Thyroid gland (tissue), 4 donors: ENCODE results near the gene RAD1. TPM values are rescaled to one million over a fixed set of nuclear protein-coding genes. Genes with fewer than 3 reads are reported as not detected.

Source experiments
- DNase-seq, 2 donors: peaks; one replicate each; pipeline ENCODE4 v3.0.0-alpha.2; 2019
- H3K27ac ChIP-seq, 3 donors: fragments of 200-600 bp; sonication (generic); 1 replicate in 2 of 3; 2 replicates in 1 of 3; pipeline ENCODE4 v1.5.1; 2016 to 2019; ENCODE audit warnings: mild to moderate bottlenecking in 1 of 3, moderate library complexity in 1 of 3
- H3K27me3 ChIP-seq: fragments of 200-600 bp; sonication (generic); one replicate; pipeline ENCODE4 v1.5.1; 2019
- H3K36me3 ChIP-seq, 2 donors: fragments of 200-600 bp; sonication (generic); one replicate each; pipeline ENCODE4 v1.5.1; 2016 to 2019
- H3K4me1 ChIP-seq, 2 donors: fragments of 200-600 bp; sonication (generic); one replicate each; pipeline ENCODE4 v1.5.1; 2017 to 2019
- H3K4me3 ChIP-seq, 3 donors: fragments of 200-600 bp; sonication (generic); replicated peaks in 1 of 3; 1 replicate in 2 of 3; 2 replicates in 1 of 3; pipeline ENCODE4 v1.5.1; 2016; ENCODE audit warnings: mild to moderate bottlenecking in 1 of 3
- H3K9me3 ChIP-seq: fragments of 200-600 bp; sonication (generic); one replicate; pipeline ENCODE4 v1.5.1; 2017
- CTCF ChIP-seq, 6 experiments: fragments of 200-600 bp in 3 of 6; fragments of 450-650 bp in 3 of 6; sonication (generic) in 3 of 6; IDR thresholded peaks; one replicate each; pipeline ENCODE4 v1.5.1; 2016 to 2019; ENCODE audit warnings: antibody characterized with exemption in 6 of 6, mild to moderate bottlenecking in 2 of 6, inconsistent platforms in 1 of 6, moderate library complexity in 1 of 6
- POLR2A ChIP-seq, 2 donors: fragments of 450-650 bp; IDR thresholded peaks; one replicate each; pipeline ENCODE4 v1.6.1; 2017; ENCODE audit warnings: antibody characterized with exemption in 2 of 2, mild to moderate bottlenecking in 2 of 2, moderate library complexity in 1 of 2
- WGBS, 2 donors: methylation state at CpG; one replicate each; pipeline ENCODE4 v1.1.5; 2017; 5-methylcytosine and 5-hydroxymethylcytosine counted together
- intact Hi-C: fragments of 100-400 bp; cut with DNase I; formaldehyde crosslinking; loops from one replicate; pipeline ENCODE4 v1.15.1; 2023
- total RNA-seq, 4 donors: library from RNA; depleted of rRNA; stranded (reverse); fragments of >200 nt; gene quantifications; one replicate each; pipeline ENCODE4 v1.2.3, GENCODE V29; 2016

RAD1 gene
- total RNA-seq, 4 donors from 2014 or later = 31.1 to 40.7 (median 37.5) TPM

GRCh38 chr5:34905564-34905963 lies 9.7 kb downstream of the RAD1 start:
- TF ChIP-seq POLR2A (IDR thresholded peaks at IDR 0.05) (no peak), CTCF (IDR thresholded peaks at IDR 0.05) (peak in 2 of 6 experiments; percentile 13 to 37)
- no peaks in the 10 kb centered on the region for H3K9me3 ChIP-seq
- H3K4me3 ChIP-seq = no peak overlapping the region
- H3K4me1 ChIP-seq = no peaks in the 10 kb centered on the region
- 82 to 86% methylated on average over 2 of the region's 2 CpGs for WGBS, 2 donors
- intact Hi-C loops = no loop called here
- H3K27me3 ChIP-seq = no peaks in the 10 kb centered on the region
- H3K27ac ChIP-seq = no peak overlapping the region
- no peak for DNase-seq
- peaks cover 0 to 12% of the 10 kb centered on the region in 2 donors for H3K36me3 ChIP-seq

- Histone ChIP-seq H3K27ac (no peak overlapping the region), H3K9me3 (no peaks in the 10 kb centered on the region), H3K36me3 (peaks cover 0 to 6% of the 10 kb centered on the region in 2 donors), H3K4me3 (no peak overlapping the region), H3K27me3 (no peaks in the 10 kb centered on the region), H3K4me1 (no peaks in the 10 kb centered on the region)
- intact Hi-C loops = no loop called here
- WGBS, 2 donors = 91 to 96% methylated on average over 1 of the region's 1 CpG
- DNase-seq = no peak
- TF ChIP-seq CTCF (IDR thresholded peaks at IDR 0.05) (no peak), POLR2A (IDR thresholded peaks at IDR 0.05) (no peak)
Observed at GRCh38 chr5:34903260-34903659, 12.0 kb downstream of the RAD1 start.

DNA sequence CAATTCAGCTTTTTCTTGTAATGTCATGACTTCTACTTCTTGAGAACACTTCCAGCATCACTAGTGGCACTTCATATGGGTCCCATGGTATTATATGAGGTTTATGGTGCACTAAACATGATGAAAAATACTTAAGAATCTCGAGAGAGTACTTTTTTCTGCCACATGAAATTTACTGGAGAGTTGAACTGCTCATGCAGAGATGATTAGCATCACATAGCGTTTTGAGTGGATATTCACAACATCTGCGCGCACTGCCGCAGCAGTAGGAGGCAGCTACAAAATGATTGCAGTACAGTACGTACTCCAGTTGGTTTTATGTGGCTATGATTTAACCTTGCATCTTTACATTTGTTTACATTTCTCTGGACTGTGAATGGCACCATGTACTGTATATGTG lies 14.7 kb downstream of the RAD1 start:
- no peaks in the 10 kb centered on the region for H3K36me3 ChIP-seq
- H3K27me3 ChIP-seq = no peaks in the 10 kb centered on the region
- intact Hi-C loops = no loop called here
- DNase-seq = no peak
- H3K27ac ChIP-seq = no peak overlapping the region
- no peaks in the 10 kb centered on the region for H3K9me3 ChIP-seq
- 79 to 81% methylated on average over 6 of the region's 6 CpGs for WGBS, 2 donors
- TF ChIP-seq CTCF (IDR thresholded peaks at IDR 0.05) (no peak), POLR2A (IDR thresholded peaks at IDR 0.05) (no peak)
- H3K4me1 ChIP-seq = no peaks in the 10 kb centered on the region
- H3K4me3 ChIP-seq = no peak overlapping the region

DNA sequence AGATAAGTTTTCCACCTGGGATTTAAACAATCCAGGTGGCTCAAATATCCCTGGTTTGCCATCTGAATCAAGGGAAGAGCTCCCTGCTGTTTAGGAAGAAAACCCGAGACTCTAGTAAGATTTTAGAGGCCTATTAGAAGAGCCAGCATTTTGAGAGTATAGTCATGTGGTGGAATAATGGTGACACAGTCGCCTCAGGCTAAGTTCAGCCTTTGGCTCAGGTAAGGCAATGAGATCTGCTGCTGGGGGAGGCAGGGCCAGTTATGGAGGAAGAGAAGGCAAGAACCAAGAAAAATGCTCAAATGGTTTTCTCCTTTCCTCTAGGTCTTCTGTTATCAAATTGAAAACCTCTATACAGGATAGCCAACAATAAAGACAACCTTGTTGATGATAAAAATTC lies 16.2 kb downstream of the RAD1 start:
- WGBS, 2 donors = 91 to 93% methylated on average over 2 of the region's 2 CpGs
- no peak for TF ChIP-seq POLR2A (IDR thresholded peaks at IDR 0.05)
- no peak for TF ChIP-seq CTCF (IDR thresholded peaks at IDR 0.05)

DNA sequence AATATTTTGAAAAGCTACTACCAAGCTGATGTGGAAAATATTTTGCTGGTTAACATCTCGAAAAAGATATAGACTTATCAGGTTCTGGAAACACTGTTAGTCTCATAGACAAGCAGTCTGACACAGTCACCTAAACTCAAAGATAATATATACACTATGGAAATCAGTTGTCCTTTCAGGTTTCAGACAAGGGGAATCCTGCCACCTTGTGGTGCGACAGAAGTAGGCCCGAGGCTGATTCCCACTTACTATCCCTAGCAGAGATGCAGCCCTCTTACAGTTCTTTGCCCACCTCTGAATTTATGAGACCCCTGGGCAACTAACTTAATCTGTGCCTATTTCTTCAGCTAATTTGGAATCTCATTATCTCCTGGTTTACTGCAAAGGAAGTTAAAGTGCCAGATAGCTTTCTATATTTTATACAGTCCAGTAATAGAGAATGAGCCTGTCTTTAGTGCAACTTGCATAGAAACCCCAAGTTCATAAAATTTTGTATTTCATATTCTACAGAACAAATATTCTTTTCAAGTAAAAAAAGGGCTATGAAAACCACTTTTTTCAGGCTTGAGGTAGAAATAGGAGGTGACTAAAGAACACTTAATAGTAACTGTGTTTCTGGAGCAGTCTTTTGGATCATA lies 16.9 kb downstream of the RAD1 start:
- WGBS, 2 donors = 1% methylated on average over 3 of the region's 3 CpGs
- H3K4me3 ChIP-seq = no peak overlapping the region
- TF ChIP-seq POLR2A (IDR thresholded peaks at IDR 0.05) (no peak), CTCF (IDR thresholded peaks at IDR 0.05) (peak in 5 of 6 experiments; percentile 65 to 78 (median 76))
- intact Hi-C loops = loop anchor here (5.0 kb wide), 2 partner anchors 371 to 416 kb away; no protein-coding TSS in a partner anchor
- DNase-seq = peak; percentile 58 to 66
- H3K4me1 ChIP-seq = no peaks in the 10 kb centered on the region
- no peaks in the 10 kb centered on the region for H3K9me3 ChIP-seq
- H3K27me3 ChIP-seq = no peaks in the 10 kb centered on the region
- no peak overlapping the region for H3K27ac ChIP-seq
- no peaks in the 10 kb centered on the region for H3K36me3 ChIP-seq

More for the DNA sequence above, 16.2 kb downstream of the RAD1 start:
- Histone ChIP-seq H3K9me3 (no peaks in the 10 kb centered on the region), H3K36me3 (no peaks in the 10 kb centered on the region), H3K4me1 (no peaks in the 10 kb centered on the region), H3K27me3 (no peaks in the 10 kb centered on the region), H3K27ac (no peak overlapping the region), H3K4me3 (no peak overlapping the region)
- no peak for DNase-seq
- intact Hi-C loops = loop anchor here (5.0 kb wide), 2 partner anchors 372 to 417 kb away; no protein-coding TSS in a partner anchor
